GM12874 (cell line): ENCODE data around the gene GVQW3.

Experiments used
- TF ChIP-seq, protein P1 (sequence below): IDR thresholded peaks from 2 replicates; pipeline ENCODE4 v1.5.1; 2011; ENCODE audit warnings: low read depth, mild to moderate bottlenecking, control low read depth, low read length, moderate library complexity; ENCODE audit not compliant: insufficient read depth

Gene GVQW3

GRCh38 chr11:76388408-76388807, 7.3 kb downstream of the GVQW3 start:
- TF ChIP-seq, protein P1, sequence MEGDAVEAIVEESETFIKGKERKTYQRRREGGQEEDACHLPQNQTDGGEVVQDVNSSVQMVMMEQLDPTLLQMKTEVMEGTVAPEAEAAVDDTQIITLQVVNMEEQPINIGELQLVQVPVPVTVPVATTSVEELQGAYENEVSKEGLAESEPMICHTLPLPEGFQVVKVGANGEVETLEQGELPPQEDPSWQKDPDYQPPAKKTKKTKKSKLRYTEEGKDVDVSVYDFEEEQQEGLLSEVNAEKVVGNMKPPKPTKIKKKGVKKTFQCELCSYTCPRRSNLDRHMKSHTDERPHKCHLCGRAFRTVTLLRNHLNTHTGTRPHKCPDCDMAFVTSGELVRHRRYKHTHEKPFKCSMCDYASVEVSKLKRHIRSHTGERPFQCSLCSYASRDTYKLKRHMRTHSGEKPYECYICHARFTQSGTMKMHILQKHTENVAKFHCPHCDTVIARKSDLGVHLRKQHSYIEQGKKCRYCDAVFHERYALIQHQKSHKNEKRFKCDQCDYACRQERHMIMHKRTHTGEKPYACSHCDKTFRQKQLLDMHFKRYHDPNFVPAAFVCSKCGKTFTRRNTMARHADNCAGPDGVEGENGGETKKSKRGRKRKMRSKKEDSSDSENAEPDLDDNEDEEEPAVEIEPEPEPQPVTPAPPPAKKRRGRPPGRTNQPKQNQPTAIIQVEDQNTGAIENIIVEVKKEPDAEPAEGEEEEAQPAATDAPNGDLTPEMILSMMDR: no peak

GRCh38 chr11:76391021-76391420, 9.9 kb downstream of the GVQW3 start:
- TF ChIP-seq, protein P1: no peak

- TF ChIP-seq, protein P1: no peak
These were observed 10.8 kb downstream of the GVQW3 start for GRCh38 chr11:76391811-76392475.

DNA sequence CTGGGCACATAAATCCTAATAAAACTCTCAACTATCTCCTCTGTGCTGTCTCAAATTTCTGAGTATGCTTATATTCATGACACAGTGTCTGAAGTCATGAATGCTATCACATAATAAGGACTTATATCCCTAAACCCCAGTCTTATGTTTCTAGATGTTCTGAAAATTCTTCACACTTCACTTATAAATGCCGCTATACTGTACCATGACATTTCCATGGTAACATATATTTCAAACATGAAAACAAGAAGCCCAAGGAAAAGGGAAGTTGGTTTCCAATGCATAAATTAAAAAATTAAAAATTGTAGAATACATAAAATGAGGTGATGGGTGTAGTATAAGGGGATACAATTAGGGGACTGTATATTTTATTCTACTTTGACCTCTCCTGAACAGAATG, 11.7 kb downstream of the GVQW3 start:
- TF ChIP-seq, protein P1: no peak

DNA sequence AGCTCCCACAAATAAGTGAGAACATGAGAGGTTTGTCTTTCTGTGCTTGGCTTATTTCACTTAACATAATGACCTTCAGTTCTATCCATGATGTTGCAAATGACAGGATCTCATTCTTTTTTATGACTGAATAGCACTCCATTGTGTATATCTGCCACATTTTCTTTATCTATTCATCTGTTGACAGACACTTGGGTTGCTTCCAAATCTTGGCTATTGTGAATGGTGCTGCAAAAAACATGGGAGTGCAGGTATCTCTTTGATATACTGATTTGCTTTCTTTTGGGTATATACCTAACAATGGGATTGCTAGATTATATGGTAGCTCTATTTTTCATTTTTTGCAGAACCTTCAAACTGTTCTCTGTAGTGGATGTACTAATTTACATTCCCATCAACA, 13.3 kb downstream of the GVQW3 start:
- TF ChIP-seq, protein P1: no peak

DNA sequence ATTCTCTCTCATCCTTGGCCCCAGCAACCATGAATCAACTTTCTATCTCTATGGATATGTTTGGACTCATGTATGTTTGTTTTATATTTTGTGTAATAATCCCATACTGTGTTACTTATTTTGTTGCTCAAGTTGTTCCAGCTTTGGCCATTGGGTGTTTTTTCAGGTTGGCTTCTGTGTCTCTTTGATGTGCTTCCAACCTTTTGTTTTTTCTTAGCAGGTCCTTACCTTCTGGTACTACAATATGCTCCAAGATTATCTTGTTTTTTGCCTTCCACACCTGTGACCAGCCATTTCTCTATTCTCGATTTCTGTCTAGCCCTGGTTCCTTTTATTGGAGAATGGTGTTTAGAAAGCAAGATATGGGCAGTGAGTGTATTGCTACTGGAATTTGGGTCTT, 14.2 kb downstream of the GVQW3 start:
- TF ChIP-seq, protein P1: no peak

DNA sequence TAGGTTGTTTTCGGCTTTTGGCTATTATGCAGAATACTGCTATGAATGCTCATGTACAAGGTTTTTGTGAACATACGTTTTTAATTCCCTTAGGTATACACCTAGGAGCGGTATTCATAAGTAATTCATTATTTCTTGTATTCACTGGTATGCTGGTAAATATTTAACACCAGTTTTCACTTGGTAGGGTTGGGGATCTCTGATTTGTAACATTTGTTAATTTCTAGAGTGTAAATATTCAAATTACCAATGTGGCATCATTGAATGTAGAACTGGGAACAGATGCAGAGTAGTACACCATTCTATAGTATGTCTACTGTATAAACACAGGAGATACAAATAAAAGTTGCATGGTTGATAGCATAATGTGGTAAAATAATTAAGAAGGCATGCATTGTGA, 16.3 kb downstream of the GVQW3 start:
- TF ChIP-seq, protein P1: no peak
